Natural killer cell treated with Interleukin-12 subunit alpha and Interleukin-12 subunit beta and Interleukin-15 and Interleukin-18, amount 100 ng/mL, for 72 hours (primary cell): ENCODE data around the gene TNFRSF9. TPM values are rescaled to one million over a fixed set of nuclear protein-coding genes. Genes with fewer than 3 reads are reported as not detected.
"Not testable (repeated sequence)": the region's sequence is repeated elsewhere in the genome, so short reads cannot be mapped to it uniquely, and the experiment has no call there.

Experiments used
- ATAC-seq, 2 donors: fragments of 150-1000 bp; cut with Tn5 transposase in 1 of 2; sonication (Bioruptor Pico), chemical (Tn5 transposase) in 1 of 2; 2 replicates each; pipeline ENCODE4 v1.10.0; 2021
- DNase-seq: peaks from one replicate; pipeline ENCODE4 v3.0.0; 2022; ENCODE audit warnings: low spot score
- H3K27ac Mint-ChIP-seq, 2 donors: 1 replicate in 1 of 2; 2 replicates in 1 of 2; pipeline ENCODE4 v1.8.0; 2022; ENCODE audit warnings: mixed read lengths in 2 of 2, mild to moderate bottlenecking in 1 of 2, moderate library complexity in 1 of 2
- H3K27me3 Mint-ChIP-seq, 2 donors: 1 replicate in 1 of 2; 2 replicates in 1 of 2; pipeline ENCODE4 v1.8.0; 2022; ENCODE audit warnings: mixed read lengths in 2 of 2
- H3K36me3 Mint-ChIP-seq: one replicate; pipeline ENCODE4 v1.8.0; 2022; ENCODE audit warnings: mixed read lengths
- H3K4me1 Mint-ChIP-seq, 2 donors: 1 replicate in 1 of 2; 2 replicates in 1 of 2; pipeline ENCODE4 v1.8.0; 2022; ENCODE audit warnings: low read depth in 2 of 2, mixed read lengths in 2 of 2, mild to moderate bottlenecking in 1 of 2
- H3K4me3 Mint-ChIP-seq: one replicate; pipeline ENCODE4 v1.8.0; 2022; ENCODE audit warnings: mixed read lengths
- H3K9me3 Mint-ChIP-seq: 2 replicates; pipeline ENCODE4 v1.8.0; 2022; ENCODE audit warnings: mixed read lengths
- total RNA-seq, 2 donors: library from RNA; stranded (reverse); gene quantifications; one replicate each; pipeline ENCODE4 v1.2.3, GENCODE V29; 2022

The TNFRSF9 gene
- total RNA-seq, 2 donors from 2014 or later, result 126 to 462 TPM

DNA sequence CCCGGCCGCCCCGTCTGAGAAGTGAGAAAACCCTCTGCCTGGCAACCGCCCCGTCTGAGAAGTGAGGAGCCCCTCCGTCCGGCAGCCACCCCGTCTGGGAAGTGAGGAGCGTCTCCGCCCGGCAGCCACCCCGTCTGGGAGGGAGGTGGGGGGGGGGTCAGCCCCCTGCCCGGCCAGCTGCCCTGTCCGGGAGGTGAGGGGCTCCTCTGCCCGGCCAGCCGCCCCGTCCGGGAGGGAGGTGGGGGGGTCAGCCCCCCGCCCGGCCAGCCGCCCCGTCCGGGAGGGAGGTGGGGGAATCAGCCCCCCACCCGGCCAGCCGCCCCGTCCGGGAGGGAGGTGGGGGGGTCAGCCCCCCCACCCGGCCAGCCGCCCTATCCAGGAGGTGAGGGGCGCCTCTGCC lies 12.2 kb upstream of the TNFRSF9 start:
- not testable (repeated sequence) for H3K36me3 Mint-ChIP-seq, H3K27ac Mint-ChIP-seq, H3K27me3 Mint-ChIP-seq, H3K4me3 Mint-ChIP-seq, H3K9me3 Mint-ChIP-seq, DNase-seq, ATAC-seq
- H3K4me1 Mint-ChIP-seq, result peaks cover 53 to 59% of the 10 kb centered on the region in 2 donors

DNA sequence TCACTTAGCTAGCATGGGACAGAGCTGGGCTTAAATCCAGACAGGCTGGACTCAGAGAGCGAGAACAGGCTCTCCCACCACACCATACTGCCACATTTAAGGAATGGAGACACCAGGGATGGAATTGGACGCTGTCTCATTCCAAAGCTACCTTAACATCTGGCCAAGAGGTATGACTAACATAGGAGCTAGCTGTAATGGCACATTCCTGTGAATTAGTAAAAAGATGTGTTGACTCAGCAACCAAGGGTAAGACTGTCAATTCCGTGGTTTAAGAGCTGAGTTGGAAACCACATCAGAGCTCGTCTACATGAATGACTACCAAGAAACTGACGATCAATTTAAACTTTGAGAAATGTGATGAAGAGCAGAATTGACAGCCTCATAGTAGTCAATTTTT lies 8.3 kb upstream of the TNFRSF9 start:
- Mint-ChIP-seq H3K27me3 (no peaks in the 10 kb centered on the region), H3K27ac (peak overlapping the region; percentile 86 to 93), H3K4me3 (peak overlapping the region; percentile 75), H3K9me3 (no peaks in the 10 kb centered on the region), H3K4me1 (peaks cover 30 to 50% of the 10 kb centered on the region in 2 donors), H3K36me3 (no peaks in the 10 kb centered on the region)
- DNase-seq, result peak; percentile 70
- ATAC-seq, result peak; percentile 80 to 86

DNA sequence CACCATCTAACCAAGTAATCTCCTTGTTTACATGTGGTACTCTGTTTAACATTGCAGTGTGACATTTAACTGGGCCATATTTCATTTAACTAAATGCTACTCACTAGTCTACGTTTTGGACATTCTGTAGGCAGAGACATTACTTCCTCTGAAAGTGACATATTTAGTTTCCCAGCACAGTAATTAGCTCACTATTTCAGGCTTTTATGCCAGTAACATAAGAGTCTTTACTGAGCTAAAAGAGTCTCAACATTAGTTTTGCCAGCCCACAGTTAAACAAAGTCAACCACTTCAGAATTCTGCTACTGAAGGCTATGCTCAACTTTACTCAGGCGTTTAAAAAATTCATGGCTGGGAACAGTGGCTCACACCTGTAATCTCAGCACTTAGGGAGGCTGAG lies 2.6 kb upstream of the TNFRSF9 start:
- no peak for ATAC-seq
- H3K4me3 Mint-ChIP-seq, result peak overlapping the region; percentile 89
- peaks cover 51 to 54% of the 10 kb centered on the region in 2 donors for H3K4me1 Mint-ChIP-seq

DNA sequence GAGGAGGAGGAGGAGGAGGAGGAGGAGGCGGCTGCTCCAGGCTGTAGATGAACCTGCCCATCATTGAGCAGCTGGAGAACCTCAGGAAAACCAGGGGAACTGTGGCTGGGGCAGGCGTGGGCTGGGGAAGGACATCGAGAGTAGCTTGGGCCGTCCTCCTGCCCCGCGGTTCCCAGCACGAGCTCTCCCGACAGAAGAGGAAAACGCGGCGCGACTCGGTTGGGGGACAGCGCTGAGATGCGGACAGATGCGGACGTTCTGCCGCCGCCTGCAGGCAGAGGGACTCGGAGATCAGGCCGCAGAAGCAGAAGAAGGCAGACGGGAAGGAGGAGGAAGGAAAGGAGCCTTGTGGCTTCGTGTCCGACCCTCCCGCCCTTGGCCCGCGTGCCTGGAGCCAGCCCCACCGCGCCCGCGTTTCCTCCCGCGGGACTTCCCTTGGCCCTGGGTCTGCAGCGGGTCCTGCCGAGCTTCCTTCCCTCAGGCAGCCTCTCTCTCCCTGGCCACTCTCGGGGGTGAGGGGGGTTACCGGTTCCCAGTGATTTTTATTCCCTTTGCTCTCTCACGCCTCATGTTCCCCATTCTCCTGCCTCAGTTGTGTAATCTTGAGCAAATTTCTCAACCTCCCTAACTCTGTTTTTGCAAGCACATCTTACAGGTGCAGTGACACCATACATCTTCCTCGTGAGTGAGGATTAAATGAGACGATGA lies 1.7 kb upstream of the TNFRSF9 start:
- H3K9me3 Mint-ChIP-seq, result no peaks in the 10 kb centered on the region
- peak; percentile 53 to 67 for ATAC-seq
- H3K27me3 Mint-ChIP-seq, result no peaks in the 10 kb centered on the region
- H3K4me1 Mint-ChIP-seq, result peaks cover 55 to 56% of the 10 kb centered on the region in 2 donors
- DNase-seq, result peak; percentile 76
- peak overlapping the region; percentile 89 for H3K4me3 Mint-ChIP-seq
- peaks cover 15% of the 10 kb centered on the region for H3K36me3 Mint-ChIP-seq
- H3K27ac Mint-ChIP-seq, result peak overlapping the region; percentile 99

More for the DNA sequence above, 2.6 kb upstream of the TNFRSF9 start:
- Mint-ChIP-seq H3K27me3 (no peaks in the 10 kb centered on the region), H3K9me3 (no peaks in the 10 kb centered on the region), H3K36me3 (peaks cover 11% of the 10 kb centered on the region), H3K27ac (peak overlapping the region; percentile 99)
- DNase-seq, result no peak

DNA sequence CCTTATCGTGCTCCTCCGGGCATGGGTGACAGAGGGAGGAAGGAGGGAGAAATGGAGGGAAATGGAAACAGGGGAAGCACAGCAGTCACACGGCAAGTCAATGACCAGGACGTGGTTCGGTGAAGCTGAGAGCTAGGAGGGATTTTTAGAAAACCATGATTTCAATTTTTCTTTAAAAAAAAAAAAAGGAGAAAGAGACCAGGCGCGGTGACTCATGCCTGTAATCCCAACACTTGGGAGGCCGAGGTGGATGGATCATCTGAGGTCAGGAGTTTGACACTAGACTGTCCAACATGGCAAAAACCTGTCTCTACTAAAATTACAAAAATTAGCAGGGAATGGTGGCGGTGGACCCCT lies 776 bp upstream of the TNFRSF9 start:
- Mint-ChIP-seq H3K4me1 (peaks cover 59 to 61% of the 10 kb centered on the region in 2 donors), H3K4me3 (peak overlapping the region; percentile 89), H3K9me3 (no peaks in the 10 kb centered on the region), H3K27me3 (no peaks in the 10 kb centered on the region), H3K27ac (peak overlapping the region; percentile 99), H3K36me3 (peaks cover 20% of the 10 kb centered on the region)
- ATAC-seq, result peak in 1 of 2 donors; percentile 13
- no peak for DNase-seq

DNA sequence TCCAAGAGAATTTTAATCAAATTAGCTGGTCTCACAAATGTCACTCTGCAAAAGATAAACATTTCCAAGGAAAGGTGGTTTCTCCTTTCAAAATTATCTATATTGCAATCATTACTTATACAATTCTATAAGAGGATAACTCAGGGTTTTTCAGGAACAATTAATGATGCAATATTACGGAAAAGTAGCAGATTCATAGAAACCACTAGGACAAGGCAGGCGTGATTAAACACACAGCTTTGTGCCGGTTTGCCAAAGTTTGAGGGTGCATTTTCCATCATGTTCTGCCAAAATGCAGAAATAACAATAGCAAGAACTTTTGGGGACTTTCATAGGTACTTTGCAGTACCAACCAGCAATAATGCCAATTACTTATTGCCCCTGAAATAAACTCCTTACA lies 605 bp downstream of the TNFRSF9 start:
- Mint-ChIP-seq H3K27ac (peak overlapping the region; percentile 99), H3K36me3 (peaks cover 20% of the 10 kb centered on the region), H3K9me3 (no peaks in the 10 kb centered on the region), H3K4me1 (peaks cover 62 to 67% of the 10 kb centered on the region in 2 donors), H3K4me3 (peak overlapping the region; percentile 89), H3K27me3 (no peaks in the 10 kb centered on the region)
- DNase-seq, result no peak
- no peak for ATAC-seq

DNA sequence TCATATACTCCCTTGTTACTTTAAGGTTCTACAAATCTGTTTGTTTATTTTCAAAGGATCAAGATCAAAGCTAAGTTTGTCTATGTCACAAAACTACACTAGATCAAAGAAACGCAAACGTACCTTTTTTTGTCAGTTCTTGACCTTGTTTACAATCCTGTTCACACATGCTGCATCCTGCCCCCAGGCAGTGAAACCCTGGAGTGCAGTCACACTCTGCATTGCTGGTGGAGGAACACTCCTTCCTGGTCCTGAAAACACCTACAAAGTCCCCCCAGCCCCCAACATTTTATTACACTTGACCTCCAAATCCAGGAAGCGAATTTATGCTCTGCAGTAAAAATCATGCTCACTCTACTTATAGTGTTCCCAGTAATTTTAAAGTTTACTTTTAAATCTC lies 2.6 kb downstream of the TNFRSF9 start:
- DNase-seq (no peak), ATAC-seq (no peak)
- Mint-ChIP-seq H3K9me3 (no peaks in the 10 kb centered on the region), H3K4me1 (peaks cover 64 to 73% of the 10 kb centered on the region in 2 donors), H3K4me3 (peak overlapping the region; percentile 89), H3K27ac (peak overlapping the region; percentile 99), H3K27me3 (no peaks in the 10 kb centered on the region), H3K36me3 (peaks cover 24% of the 10 kb centered on the region)

DNA sequence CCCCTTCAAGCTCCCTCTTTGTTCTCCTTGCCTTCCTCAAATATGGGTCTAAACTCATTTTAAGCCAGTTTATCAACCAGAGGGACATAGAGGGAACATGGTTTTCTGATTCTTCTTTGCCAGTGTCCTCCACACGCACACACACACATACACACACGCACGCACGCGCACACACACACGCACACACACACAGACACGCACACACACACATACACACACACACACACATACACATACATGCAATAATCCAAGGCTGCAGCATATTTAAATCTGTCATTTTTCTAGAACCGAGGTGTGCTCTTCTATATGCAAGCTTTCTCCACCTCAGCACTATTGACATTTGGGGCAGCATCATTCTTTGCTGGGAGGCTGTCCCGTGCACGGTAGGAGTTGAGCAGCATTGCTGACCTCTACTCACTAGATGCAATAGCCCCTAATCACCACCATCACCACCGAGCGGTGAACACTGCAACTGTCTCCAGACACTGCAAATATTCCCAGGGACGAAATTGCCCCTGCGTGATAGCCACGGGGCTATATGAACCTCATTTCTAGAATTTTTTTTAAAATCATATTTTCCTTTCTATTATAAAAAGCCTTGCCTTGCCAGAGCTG lies 8.0 kb downstream of the TNFRSF9 start:
- Mint-ChIP-seq H3K4me3 (peak overlapping the region; percentile 56), H3K27ac (peak overlapping the region; percentile 86 to 92), H3K4me1 (peaks cover 48 to 69% of the 10 kb centered on the region in 2 donors), H3K9me3 (no peaks in the 10 kb centered on the region), H3K27me3 (no peaks in the 10 kb centered on the region), H3K36me3 (peaks cover 25% of the 10 kb centered on the region)
- DNase-seq (no peak), ATAC-seq (no peak)

DNA sequence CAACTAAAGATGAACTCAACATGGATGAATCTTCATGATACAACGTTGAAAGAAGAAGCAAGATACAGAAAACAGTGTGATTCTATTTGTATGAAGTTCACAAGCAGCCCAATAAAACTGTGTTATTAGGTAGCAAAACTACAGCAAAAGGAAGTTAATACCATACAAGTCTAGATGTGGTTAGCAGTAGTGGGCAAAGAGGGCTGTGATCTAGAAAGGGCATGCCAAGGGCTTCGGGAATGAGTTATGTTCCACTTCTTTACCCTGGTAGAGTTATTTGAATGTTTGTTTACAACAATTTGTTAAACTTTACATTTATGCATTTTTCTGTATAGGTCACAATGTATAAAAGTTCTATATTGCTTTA lies 9.2 kb downstream of the TNFRSF9 start:
- Mint-ChIP-seq H3K27me3 (no peaks in the 10 kb centered on the region), H3K4me3 (peak overlapping the region; percentile 76), H3K36me3 (peaks cover 22% of the 10 kb centered on the region), H3K4me1 (peaks cover 51 to 72% of the 10 kb centered on the region in 2 donors), H3K27ac (peak overlapping the region; percentile 86 to 92), H3K9me3 (no peaks in the 10 kb centered on the region)
- ATAC-seq (peak in 1 of 2 donors; percentile 2), DNase-seq (no peak)

DNA sequence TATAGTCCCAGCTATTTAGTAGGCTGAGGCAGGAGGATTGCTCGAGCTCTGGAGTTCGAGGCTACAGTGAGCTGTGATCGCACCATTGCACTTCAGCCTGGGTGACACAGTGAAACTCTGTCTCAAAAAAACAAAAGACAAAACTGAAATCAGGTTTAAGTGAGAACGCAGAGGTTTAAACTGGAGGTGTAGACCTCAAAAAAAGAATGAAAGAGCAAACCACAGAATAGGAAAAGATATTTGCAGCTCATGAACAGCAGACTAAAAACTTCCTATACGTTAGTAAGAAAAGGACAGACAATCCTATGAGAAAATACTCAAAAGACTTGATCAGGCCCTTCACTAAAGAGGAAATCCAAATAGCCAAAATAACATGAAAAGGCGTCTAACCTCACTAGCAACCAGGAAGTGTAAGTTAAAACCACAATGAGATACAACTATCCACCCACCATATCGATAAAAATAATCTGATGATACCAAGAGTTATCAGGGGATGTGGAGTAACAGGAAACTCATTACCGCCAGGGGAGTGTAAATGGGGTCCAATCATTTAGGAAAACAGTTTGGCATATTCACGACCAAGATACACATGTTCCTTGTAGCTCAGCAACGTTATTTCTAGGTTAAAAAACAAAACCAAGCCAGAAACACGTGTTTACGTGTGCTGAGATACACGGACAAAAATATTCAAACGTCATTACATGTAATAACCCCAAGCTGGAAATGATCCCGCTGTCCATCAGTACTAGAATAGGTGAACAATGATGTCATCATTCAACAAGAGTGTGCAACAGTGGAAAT lies 9.8 kb downstream of the TNFRSF9 start:
- Mint-ChIP-seq H3K4me1 (peaks cover 54 to 71% of the 10 kb centered on the region in 2 donors), H3K27ac (peak overlapping the region; percentile 86 to 92), H3K4me3 (peak overlapping the region; percentile 76), H3K36me3 (peaks cover 22% of the 10 kb centered on the region), H3K9me3 (no peaks in the 10 kb centered on the region), H3K27me3 (no peaks in the 10 kb centered on the region)
- ATAC-seq, result peak; percentile 76 to 77
- no peak for DNase-seq

DNA sequence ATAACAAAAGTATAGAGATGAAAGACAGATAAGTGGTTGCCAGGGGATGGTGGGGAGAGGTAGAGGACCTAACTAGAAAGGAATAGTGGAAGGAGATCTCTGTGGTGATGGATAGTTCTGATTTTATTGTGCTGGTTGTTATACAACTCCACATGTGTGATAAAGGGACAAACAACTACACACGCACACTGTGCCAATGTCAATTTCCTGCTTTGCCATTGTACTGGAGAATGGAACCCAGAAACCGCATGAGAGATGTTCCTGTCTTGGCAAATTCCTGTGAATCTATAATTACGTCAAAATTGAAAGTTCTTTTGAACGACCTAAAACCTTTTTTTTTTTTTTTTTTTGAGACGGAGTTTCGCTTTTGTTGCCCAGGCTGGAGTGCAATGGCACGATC lies 11.0 kb downstream of the TNFRSF9 start:
- H3K4me1 Mint-ChIP-seq, result peaks cover 54 to 60% of the 10 kb centered on the region in 2 donors
- no peaks in the 10 kb centered on the region for H3K27me3 Mint-ChIP-seq
- H3K9me3 Mint-ChIP-seq, result no peaks in the 10 kb centered on the region
- peaks cover 22% of the 10 kb centered on the region for H3K36me3 Mint-ChIP-seq
- DNase-seq (no peak), ATAC-seq (peak; percentile 51 to 73)
- peak overlapping the region; percentile 76 for H3K4me3 Mint-ChIP-seq
- H3K27ac Mint-ChIP-seq, result peak overlapping the region; percentile 86 to 92

DNA sequence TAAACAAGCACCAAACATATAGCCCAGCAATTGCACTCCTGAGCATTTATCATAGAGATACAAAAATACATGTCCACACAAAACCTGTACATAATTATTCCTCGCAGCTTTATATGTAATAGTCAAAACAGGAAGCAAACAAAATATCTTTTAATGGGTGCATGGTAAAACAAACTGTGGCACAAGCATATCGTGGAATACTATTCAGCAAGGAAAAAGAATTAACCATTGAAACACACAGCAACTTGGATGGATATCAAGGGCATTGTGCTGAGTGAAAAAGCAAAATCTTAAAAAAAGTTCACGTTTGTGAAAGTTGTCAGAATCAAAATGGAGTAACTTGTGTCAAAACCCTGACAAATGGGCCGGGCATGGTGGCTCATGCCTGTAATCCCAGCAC lies 12.4 kb downstream of the TNFRSF9 start:
- Mint-ChIP-seq H3K9me3 (no peaks in the 10 kb centered on the region), H3K27ac (peak overlapping the region; percentile 61 to 89), H3K4me3 (peak overlapping the region; percentile 39), H3K36me3 (peaks cover 18% of the 10 kb centered on the region), H3K27me3 (no peaks in the 10 kb centered on the region), H3K4me1 (peaks cover 51 to 54% of the 10 kb centered on the region in 2 donors)
- DNase-seq (no peak), ATAC-seq (no peak)

DNA sequence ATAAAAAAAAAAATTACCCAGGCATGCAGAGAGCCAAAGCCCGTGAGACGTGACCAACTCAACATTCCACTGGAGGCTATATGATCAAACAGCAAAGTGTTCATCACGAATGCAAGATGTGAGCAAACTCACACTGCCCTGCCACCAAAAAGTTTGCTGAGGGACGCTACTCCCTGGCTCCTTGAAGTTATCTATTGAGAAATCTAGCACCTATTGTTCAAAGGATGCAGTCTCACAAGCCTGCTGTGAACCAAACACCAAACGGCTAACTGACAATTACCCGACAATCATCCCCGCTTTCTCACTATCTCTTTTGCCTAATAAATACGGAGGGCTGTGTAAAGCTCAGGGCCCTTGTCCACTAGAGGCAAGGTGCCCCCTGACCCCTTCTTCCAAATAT lies 13.6 kb downstream of the TNFRSF9 start:
- H3K4me3 Mint-ChIP-seq, result peak overlapping the region; percentile 39
- not testable (repeated sequence) for DNase-seq, ATAC-seq, H3K27me3 Mint-ChIP-seq, H3K9me3 Mint-ChIP-seq
- peak overlapping the region; percentile 61 to 89 for H3K27ac Mint-ChIP-seq
- H3K36me3 Mint-ChIP-seq, result peaks cover 20% of the 10 kb centered on the region
- peaks cover 43 to 49% of the 10 kb centered on the region in 2 donors for H3K4me1 Mint-ChIP-seq

DNA sequence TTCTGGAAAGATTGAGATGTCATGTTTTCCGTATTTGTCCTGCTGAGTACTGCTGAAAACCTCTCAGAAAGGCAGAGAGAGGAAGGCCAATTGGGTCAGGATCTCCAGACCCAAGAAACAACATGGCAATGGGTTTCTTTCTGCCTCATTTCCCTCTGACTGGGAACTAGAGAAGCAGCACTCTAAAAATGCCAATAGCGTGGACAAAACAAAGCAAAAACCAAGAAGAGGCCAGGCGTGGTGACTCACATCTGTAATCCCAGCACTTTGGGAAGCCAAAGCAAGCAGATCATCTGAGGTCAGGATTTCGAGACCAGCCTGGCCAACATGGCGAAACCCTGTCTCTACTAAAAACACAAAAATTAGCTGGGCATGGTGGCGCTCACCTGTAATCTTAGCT lies 18.3 kb downstream of the TNFRSF9 start:
- peak overlapping the region; percentile 18 to 83 for H3K27ac Mint-ChIP-seq
- no peak overlapping the region for H3K4me3 Mint-ChIP-seq
- H3K36me3 Mint-ChIP-seq, result peaks cover 13% of the 10 kb centered on the region
- DNase-seq (no peak), ATAC-seq (no peak)
- peaks cover 29 to 40% of the 10 kb centered on the region in 2 donors for H3K4me1 Mint-ChIP-seq
- H3K27me3 Mint-ChIP-seq, result no peaks in the 10 kb centered on the region
- H3K9me3 Mint-ChIP-seq, result no peaks in the 10 kb centered on the region
